ENCODE results near the gene ZNF146.
"Not testable (repeated sequence)": the region's sequence is repeated elsewhere in the genome, so short reads cannot be mapped to it uniquely, and the experiment has no call there.

The ZNF146 gene

GRCh38 chr19:36256853-36257519 is 42.1 kb downstream of the ZNF146 start:
- no peaks in the 10 kb centered on the region for H3K4me1 ChIP-seq (ENCODE audit: control insufficient read depth, insufficient read depth, low read length)

DNA sequence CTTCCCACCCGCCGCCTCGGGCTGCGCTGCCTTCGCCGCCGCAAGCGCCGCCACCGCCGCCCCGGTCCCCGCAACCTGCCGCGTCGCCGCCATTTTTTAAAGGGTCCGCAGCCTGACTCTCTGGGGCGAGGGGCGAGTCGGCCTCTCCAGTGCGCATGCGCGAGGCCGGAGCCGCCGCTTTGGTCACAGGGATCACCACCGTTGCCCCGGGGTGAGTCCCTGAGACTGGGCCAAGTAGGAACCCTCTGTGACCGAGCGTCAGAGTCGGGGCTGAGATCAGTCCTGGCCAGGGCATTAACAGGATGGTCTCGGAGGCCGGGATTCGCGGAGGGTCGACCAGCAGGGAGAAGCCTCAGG is 42.6 kb downstream of the ZNF146 start:
- no peak for DNase-seq (ENCODE audit: low read depth, low spot score)
- Histone ChIP-seq H3K4me3 (ENCODE audit: low read length) (no peak overlapping the region), H3K36me3 (ENCODE audit: control insufficient read depth, insufficient read depth, low read length) (no peaks in the 10 kb centered on the region), H3K27me3 (ENCODE audit: control insufficient read depth, insufficient read depth, low read length) (no peaks in the 10 kb centered on the region), H3K9me3 (ENCODE audit: control insufficient read depth, insufficient read depth, low read length) (no peaks in the 10 kb centered on the region; the same call in 1 of the 2 replicates), H3K27ac (ENCODE audit: low read length) (no peak overlapping the region), H3K4me1 (ENCODE audit: control insufficient read depth, insufficient read depth, low read length) (no peaks in the 10 kb centered on the region)
- no CpG with 5 or more reads among the region's 37 CpGs for WGBS (ENCODE audit: insufficient coverage, insufficient read length)

More at GRCh38 chr19:36256853-36257519, 42.1 kb downstream of the ZNF146 start:
- Histone ChIP-seq H3K27ac (ENCODE audit: low read length) (no peak overlapping the region), H3K9me3 (ENCODE audit: control insufficient read depth, insufficient read depth, low read length) (no peaks in the 10 kb centered on the region; the same call in 1 of the 2 replicates), H3K4me3 (ENCODE audit: low read length) (no peak overlapping the region), H3K36me3 (ENCODE audit: control insufficient read depth, insufficient read depth, low read length) (no peaks in the 10 kb centered on the region), H3K27me3 (ENCODE audit: control insufficient read depth, insufficient read depth, low read length) (no peaks in the 10 kb centered on the region)
- WGBS (ENCODE audit: insufficient coverage, insufficient read length) = no CpG with 5 or more reads among the region's 42 CpGs
- no peak for DNase-seq (ENCODE audit: low read depth, low spot score)

- no peaks in the 10 kb centered on the region; the same call in 1 of the 2 replicates for H3K9me3 ChIP-seq (ENCODE audit: control insufficient read depth, insufficient read depth, low read length)
- WGBS (ENCODE audit: insufficient coverage, insufficient read length) = no CpG with 5 or more reads among the region's 29 CpGs
- H3K4me1 ChIP-seq (ENCODE audit: control insufficient read depth, insufficient read depth, low read length) = no peaks in the 10 kb centered on the region
- H3K27me3 ChIP-seq (ENCODE audit: control insufficient read depth, insufficient read depth, low read length) = no peaks in the 10 kb centered on the region
- H3K27ac ChIP-seq (ENCODE audit: low read length) = no peak overlapping the region
- no peaks in the 10 kb centered on the region for H3K36me3 ChIP-seq (ENCODE audit: control insufficient read depth, insufficient read depth, low read length)
- no peak overlapping the region for H3K4me3 ChIP-seq (ENCODE audit: low read length)
- no peak for DNase-seq (ENCODE audit: low read depth, low spot score)
Measured at GRCh38 chr19:36258028-36258875, 43.3 kb downstream of the ZNF146 start.

DNA sequence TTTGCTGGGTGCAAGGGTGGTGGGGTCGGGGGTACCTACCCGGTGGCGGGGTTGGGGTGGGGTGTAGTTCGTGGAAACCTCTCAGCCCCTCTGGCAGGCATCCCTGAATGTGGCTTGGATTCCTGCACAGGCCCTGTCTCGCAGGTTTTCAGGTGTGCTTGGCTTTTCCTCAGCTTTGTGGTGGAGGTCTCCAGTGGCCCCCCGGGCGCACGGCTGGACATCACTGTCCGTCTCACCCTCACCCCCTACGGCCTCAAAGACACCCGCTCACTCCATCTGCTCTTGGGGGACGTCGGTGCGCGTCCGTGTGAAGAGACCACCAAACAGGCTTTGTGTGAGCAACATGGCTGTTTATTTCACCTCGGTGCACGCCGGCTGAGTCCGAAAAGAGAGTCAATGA is 44.3 kb downstream of the ZNF146 start:
- H3K27me3 ChIP-seq (ENCODE audit: control insufficient read depth, insufficient read depth, low read length) = no peaks in the 10 kb centered on the region
- no peak for DNase-seq (ENCODE audit: low read depth, low spot score)
- WGBS (ENCODE audit: insufficient coverage, insufficient read length) = no CpG with 5 or more reads among the region's 20 CpGs
- H3K27ac ChIP-seq (ENCODE audit: low read length) = no peak overlapping the region
- H3K36me3 ChIP-seq (ENCODE audit: control insufficient read depth, insufficient read depth, low read length) = no peaks in the 10 kb centered on the region
- H3K4me1 ChIP-seq (ENCODE audit: control insufficient read depth, insufficient read depth, low read length) = no peaks in the 10 kb centered on the region
- no peaks in the 10 kb centered on the region; the same call in 1 of the 2 replicates for H3K9me3 ChIP-seq (ENCODE audit: control insufficient read depth, insufficient read depth, low read length)
- H3K4me3 ChIP-seq (ENCODE audit: low read length) = no peak overlapping the region

- DNase-seq (ENCODE audit: low read depth, low spot score) = no peak
- no CpG with 5 or more reads among the region's 4 CpGs for WGBS (ENCODE audit: insufficient coverage, insufficient read length)
- no peaks in the 10 kb centered on the region for H3K4me1 ChIP-seq (ENCODE audit: control insufficient read depth, insufficient read depth, low read length)
- H3K36me3 ChIP-seq (ENCODE audit: control insufficient read depth, insufficient read depth, low read length) = no peaks in the 10 kb centered on the region
- H3K9me3 ChIP-seq (ENCODE audit: control insufficient read depth, insufficient read depth, low read length) = no peaks in the 10 kb centered on the region; the same call in 1 of the 2 replicates
- H3K4me3 ChIP-seq (ENCODE audit: low read length) = no peak overlapping the region
- H3K27ac ChIP-seq (ENCODE audit: low read length) = no peak overlapping the region
- H3K27me3 ChIP-seq (ENCODE audit: control insufficient read depth, insufficient read depth, low read length) = no peaks in the 10 kb centered on the region
Measured at GRCh38 chr19:36265064-36265463, 50.2 kb downstream of the ZNF146 start.

- WGBS (ENCODE audit: insufficient coverage, insufficient read length) = no CpG with 5 or more reads among the region's 35 CpGs
- DNase-seq (ENCODE audit: low read depth, low spot score) = no peak
Measured at GRCh38 chr19:36265856-36266374, 51.0 kb downstream of the ZNF146 start.

DNA sequence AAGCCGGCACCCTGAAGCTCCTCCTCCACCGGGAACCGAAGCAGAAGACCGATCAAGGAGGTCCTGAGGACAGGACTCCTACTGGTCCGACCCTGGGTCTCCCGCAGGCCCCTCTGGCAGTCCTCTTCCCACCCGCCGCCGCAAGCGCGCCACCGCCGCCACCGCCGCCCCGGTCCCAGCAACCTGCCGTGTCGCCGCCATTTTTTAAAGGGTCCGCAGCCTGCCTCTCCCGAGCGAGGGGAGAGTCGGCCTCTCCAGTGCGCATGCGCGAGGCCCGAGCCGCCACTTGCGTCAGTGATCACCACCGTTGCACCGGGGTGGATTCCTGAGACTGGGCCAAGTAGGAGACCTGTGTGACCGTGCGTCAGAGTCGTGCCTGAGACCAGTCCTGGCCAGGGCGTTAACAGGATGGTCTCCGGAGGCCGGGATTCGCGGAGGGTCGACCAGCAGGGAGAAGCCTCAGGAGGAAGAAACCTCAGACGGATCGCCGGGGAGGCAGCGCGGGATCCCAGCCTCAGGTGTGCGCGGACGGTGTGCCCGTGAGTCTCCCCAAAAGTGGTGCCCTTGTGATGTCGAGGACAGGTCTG is 51.6 kb downstream of the ZNF146 start:
- H3K36me3 ChIP-seq (ENCODE audit: control insufficient read depth, insufficient read depth, low read length) = no peaks in the 10 kb centered on the region
- no peak overlapping the region for H3K4me3 ChIP-seq (ENCODE audit: low read length)
- no peak overlapping the region for H3K27ac ChIP-seq (ENCODE audit: low read length)
- no peak for DNase-seq (ENCODE audit: low read depth, low spot score)
- no peaks in the 10 kb centered on the region for H3K27me3 ChIP-seq (ENCODE audit: control insufficient read depth, insufficient read depth, low read length)
- no CpG with 5 or more reads among the region's 50 CpGs for whole genome bisulfite sequencing (ENCODE audit: insufficient coverage, insufficient read length)
- no peaks in the 10 kb centered on the region for H3K4me1 ChIP-seq (ENCODE audit: control insufficient read depth, insufficient read depth, low read length)
- H3K9me3 ChIP-seq (ENCODE audit: control insufficient read depth, insufficient read depth, low read length) = no peaks in the 10 kb centered on the region; the same call in 1 of the 2 replicates

More at GRCh38 chr19:36265856-36266374, 51.0 kb downstream of the ZNF146 start:
- H3K36me3 ChIP-seq (ENCODE audit: control insufficient read depth, insufficient read depth, low read length) = no peaks in the 10 kb centered on the region
- H3K4me1 ChIP-seq (ENCODE audit: control insufficient read depth, insufficient read depth, low read length) = no peaks in the 10 kb centered on the region
- H3K9me3 ChIP-seq (ENCODE audit: control insufficient read depth, insufficient read depth, low read length) = no peaks in the 10 kb centered on the region; the same call in 1 of the 2 replicates
- H3K27ac ChIP-seq (ENCODE audit: low read length) = no peak overlapping the region
- H3K27me3 ChIP-seq (ENCODE audit: control insufficient read depth, insufficient read depth, low read length) = no peaks in the 10 kb centered on the region
- no peak overlapping the region for H3K4me3 ChIP-seq (ENCODE audit: low read length)

GRCh38 chr19:36267061-36267845 is 52.3 kb downstream of the ZNF146 start:
- no peaks in the 10 kb centered on the region for H3K4me1 ChIP-seq (ENCODE audit: control insufficient read depth, insufficient read depth, low read length)
- no peaks in the 10 kb centered on the region for H3K27me3 ChIP-seq (ENCODE audit: control insufficient read depth, insufficient read depth, low read length)
- H3K27ac ChIP-seq (ENCODE audit: low read length) = no peak overlapping the region
- no peak overlapping the region for H3K4me3 ChIP-seq (ENCODE audit: low read length)
- H3K9me3 ChIP-seq (ENCODE audit: control insufficient read depth, insufficient read depth, low read length) = no peaks in the 10 kb centered on the region; the same call in 1 of the 2 replicates
- H3K36me3 ChIP-seq (ENCODE audit: control insufficient read depth, insufficient read depth, low read length) = no peaks in the 10 kb centered on the region
- no peak for DNase-seq (ENCODE audit: low read depth, low spot score)
- no CpG with 5 or more reads among the region's 36 CpGs for WGBS (ENCODE audit: insufficient coverage, insufficient read length)

- H3K27ac ChIP-seq (ENCODE audit: low read length); H3K4me1 ChIP-seq (ENCODE audit: control insufficient read depth, insufficient read depth, low read length); H3K4me3 ChIP-seq (ENCODE audit: low read length); H3K27me3 ChIP-seq (ENCODE audit: control insufficient read depth, insufficient read depth, low read length); H3K9me3 ChIP-seq (ENCODE audit: control insufficient read depth, insufficient read depth, low read length); H3K36me3 ChIP-seq (ENCODE audit: control insufficient read depth, insufficient read depth, low read length); DNase-seq (ENCODE audit: low read depth, low spot score): not testable (repeated sequence)
- WGBS (ENCODE audit: insufficient coverage, insufficient read length) = no CpG with 5 or more reads among the region's 21 CpGs
Measured at GRCh38 chr19:36268081-36268480, 53.2 kb downstream of the ZNF146 start.

DNA sequence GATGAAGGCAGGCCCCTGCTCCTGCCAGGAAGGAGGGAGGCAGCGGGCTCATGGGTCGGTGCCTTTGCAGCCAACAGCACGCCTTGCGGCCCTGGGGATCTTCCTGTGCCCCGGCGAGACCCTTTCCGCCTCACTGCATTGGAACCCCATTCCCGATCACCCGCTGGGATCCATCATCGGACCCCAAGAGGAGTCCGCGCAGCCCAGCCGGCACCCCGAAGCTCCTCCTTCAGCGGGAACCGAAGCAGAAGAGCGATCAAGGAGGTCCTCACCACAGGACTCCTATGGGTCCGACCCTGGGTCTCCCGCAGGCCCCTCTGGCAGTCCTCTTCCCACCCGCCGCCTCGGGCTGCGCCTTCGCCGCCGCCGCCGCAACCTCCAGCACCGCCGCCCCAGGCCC is 53.7 kb downstream of the ZNF146 start:
- H3K27me3 ChIP-seq (ENCODE audit: control insufficient read depth, insufficient read depth, low read length); H3K4me3 ChIP-seq (ENCODE audit: low read length); H3K4me1 ChIP-seq (ENCODE audit: control insufficient read depth, insufficient read depth, low read length); H3K36me3 ChIP-seq (ENCODE audit: control insufficient read depth, insufficient read depth, low read length); DNase-seq (ENCODE audit: low read depth, low spot score); H3K9me3 ChIP-seq (ENCODE audit: control insufficient read depth, insufficient read depth, low read length); H3K27ac ChIP-seq (ENCODE audit: low read length): not testable (repeated sequence)
- WGBS (ENCODE audit: insufficient coverage, insufficient read length) = no CpG with 5 or more reads among the region's 30 CpGs

All from iPS DF 6.9 (cell line).